NOMO-1 (cell line): Measurements from ENCODE around the gene TMPRSS11B.
"Not testable (repeated sequence)": the region's sequence is repeated elsewhere in the genome, so short reads cannot be mapped to it uniquely, and the experiment has no call there.

Experiments used
- DNase-seq, 2 experiments: peaks; one replicate each; lab custom pipeline; 2025; ENCODE audit not compliant: unreplicated experiment in 2 of 2; lab: John Stamatoyannopoulos, UW

The TMPRSS11B gene, protein sequence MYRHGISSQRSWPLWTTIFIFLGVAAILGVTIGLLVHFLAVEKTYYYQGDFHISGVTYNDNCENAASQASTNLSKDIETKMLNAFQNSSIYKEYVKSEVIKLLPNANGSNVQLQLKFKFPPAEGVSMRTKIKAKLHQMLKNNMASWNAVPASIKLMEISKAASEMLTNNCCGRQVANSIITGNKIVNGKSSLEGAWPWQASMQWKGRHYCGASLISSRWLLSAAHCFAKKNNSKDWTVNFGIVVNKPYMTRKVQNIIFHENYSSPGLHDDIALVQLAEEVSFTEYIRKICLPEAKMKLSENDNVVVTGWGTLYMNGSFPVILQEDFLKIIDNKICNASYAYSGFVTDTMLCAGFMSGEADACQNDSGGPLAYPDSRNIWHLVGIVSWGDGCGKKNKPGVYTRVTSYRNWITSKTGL

DNA sequence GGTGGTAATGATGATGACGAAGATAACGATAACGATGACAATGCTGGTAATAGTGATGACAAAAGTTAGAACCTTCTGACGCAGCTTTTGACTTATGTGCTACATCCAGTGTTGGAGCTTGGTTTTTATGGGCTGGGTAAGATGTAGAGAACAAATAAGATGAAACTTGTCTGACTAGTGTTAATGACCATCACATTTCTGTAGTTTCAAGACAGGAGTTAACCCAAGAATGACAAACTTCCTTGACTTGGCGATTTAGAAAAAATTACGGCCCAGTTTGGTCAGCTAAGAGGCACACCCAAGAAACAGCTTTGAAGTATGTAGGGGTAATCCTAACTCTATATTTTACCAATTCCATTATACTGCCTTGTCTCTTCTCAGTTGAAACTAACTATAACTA is at the start of gene TMPRSS11B:
Gene TMPRSS11B, minus strand, starts transcription at position 101 of the 400 bp plus-strand sequence. CDS start 136 bp downstream, outside the sequence.
- no peak for DNase-seq

GRCh38 chr4:68291256-68291655 is 45.8 kb upstream of the TMPRSS11B start:
- DNase-seq: no peak

DNA sequence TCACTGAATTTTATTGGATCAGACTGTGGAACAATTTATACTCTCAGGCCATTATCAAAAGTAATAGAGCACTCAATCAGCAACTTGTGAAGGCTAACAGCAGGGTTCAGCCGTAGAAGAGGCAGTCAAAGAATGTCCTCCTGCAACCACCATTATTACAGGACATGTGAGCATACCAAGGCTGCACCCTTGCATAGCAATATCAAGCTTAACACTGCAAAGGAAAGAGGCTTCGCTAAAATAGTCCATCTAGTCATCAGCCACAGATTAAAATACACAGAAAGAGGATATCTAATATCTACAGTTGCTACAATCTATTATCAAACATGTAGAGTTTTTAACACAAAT is 42.9 kb upstream of the TMPRSS11B start:
- no peak for DNase-seq

- no peak for DNase-seq
Observed at GRCh38 chr4:68287704-68288392, 42.4 kb upstream of the TMPRSS11B start.

DNA sequence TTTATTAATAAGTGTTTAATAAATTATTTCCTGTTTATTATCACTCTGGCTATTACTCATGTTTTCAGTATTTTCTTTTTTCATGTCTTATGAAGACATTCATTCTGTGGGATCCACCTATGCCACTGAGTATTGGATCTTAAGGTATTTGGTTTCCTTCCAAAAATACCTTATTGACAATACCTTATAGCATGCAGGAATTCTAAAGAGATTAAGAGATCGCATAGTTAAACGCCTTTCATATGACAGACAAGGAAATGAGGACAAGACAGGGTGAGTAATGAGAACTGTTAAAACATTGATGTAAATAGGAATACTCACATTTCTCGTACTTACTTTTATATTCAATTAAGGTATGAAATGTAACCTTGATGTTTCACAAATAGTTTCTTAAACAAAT is 38.2 kb upstream of the TMPRSS11B start:
- DNase-seq: no peak

DNA sequence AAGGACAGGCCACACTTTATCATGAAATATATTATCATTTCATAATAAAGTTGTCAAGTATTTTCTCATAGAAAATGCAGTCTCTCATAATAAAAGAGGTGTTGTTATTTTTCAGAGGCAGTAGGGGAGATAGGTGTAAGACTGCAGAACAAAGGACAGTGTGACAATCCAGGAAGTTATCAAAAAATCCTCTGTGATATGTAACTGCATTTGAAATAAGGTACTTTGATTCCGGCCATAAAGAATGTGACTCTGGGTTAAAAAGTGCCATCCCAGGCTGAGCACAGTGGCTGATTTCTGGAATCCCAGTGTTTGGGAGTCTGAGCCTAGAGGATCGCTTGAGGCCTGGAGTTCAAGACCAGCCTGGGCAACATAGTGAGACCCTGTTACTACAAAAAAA is 37.6 kb upstream of the TMPRSS11B start:
- DNase-seq: no peak

DNA sequence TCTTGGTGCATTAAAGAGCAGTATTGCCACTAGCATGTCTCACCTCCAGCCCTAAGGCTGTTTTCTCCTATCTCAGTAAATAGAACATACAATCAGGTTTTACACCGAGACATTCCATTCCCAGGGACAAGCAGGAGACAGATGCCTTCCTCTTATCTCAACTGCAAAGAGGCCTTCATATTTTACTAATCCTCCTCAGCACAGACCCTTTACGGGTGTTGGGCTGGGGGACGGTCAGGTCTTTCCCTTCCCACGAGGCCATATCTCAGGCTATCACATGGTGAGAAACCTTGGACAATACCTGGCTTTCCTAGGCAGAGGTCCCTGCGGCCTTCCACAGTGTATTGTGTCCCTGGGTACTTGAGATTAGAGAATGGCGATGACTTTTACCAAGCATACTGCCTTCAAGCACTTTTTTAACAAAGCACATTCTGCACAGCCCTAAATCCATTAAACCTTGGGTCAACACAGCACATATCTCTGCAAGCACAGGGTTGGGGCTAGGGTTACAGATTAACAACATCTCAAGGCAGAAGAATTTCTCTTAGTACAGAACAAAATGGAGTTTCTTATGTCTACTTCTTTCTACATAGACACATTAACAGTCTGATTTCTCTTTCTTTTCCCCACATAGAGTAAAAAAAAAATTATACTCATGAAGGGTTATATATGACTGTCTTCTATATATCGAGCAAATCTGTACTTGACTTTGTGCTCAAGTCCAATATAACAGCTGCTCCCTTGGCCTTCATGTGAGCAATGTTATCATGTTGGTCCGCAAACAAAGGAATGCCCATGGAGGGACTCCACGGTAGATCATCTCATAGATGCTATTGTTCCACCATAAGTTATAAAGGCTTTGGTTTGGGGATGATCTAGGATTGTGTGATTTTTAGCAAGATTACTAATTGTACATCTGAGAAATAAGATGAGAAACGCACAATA is 36.6 kb upstream of the TMPRSS11B start:
- DNase-seq: not testable (repeated sequence)

- DNase-seq: no peak
Observed at GRCh38 chr4:68278029-68278428, 32.5 kb upstream of the TMPRSS11B start.

- DNase-seq: no peak
Observed at GRCh38 chr4:68277627-68278026, 32.1 kb upstream of the TMPRSS11B start.

DNA sequence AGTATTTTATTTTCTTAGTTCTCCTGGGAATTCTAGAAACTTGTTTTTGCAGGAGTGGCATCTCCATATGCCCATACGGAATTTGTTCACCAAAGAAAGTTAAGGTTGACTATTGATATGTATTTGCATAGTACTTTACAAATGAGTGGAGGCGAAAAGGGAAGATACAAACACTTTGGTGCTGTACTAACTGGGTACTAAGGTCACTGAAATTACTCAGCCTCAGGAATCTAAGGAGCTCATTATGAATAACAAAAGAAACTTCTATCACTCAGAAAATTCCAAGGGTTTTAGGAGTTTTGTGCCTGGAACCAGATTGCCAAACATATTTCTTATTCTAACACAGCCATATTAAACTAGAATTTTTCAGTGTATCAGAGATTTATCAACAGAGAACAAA is 27.4 kb upstream of the TMPRSS11B start:
- no peak for DNase-seq

GRCh38 chr4:68272380-68272779 is 26.9 kb upstream of the TMPRSS11B start:
- DNase-seq: no peak

DNA sequence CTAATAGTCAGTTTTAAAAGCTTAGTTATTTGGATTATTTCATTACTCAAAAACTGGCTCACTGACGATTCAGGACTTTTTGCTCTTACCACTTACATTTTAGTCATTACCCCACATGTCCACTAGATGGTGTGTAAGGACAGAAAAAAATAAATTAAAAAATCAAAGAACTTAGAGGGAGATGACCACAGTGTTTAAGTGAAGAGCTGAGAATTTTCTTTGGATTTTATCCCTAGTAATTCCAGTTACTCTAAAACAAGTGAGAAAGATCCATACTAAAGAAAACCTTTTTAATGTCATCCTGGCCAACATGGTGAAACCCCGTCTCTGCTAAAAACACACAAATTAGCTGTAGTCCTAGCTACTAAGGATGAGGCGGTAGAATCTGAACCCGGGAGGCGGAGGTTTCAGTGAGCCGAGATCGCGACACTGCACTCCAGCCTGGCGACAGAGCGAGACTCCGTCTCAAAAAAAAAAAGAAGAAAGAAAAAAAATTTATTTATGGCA is 26.4 kb upstream of the TMPRSS11B start:
- peak; percentile 5 to 17 for DNase-seq

GRCh38 chr4:68267433-68267944 is 22.0 kb upstream of the TMPRSS11B start:
- no peak for DNase-seq

DNA sequence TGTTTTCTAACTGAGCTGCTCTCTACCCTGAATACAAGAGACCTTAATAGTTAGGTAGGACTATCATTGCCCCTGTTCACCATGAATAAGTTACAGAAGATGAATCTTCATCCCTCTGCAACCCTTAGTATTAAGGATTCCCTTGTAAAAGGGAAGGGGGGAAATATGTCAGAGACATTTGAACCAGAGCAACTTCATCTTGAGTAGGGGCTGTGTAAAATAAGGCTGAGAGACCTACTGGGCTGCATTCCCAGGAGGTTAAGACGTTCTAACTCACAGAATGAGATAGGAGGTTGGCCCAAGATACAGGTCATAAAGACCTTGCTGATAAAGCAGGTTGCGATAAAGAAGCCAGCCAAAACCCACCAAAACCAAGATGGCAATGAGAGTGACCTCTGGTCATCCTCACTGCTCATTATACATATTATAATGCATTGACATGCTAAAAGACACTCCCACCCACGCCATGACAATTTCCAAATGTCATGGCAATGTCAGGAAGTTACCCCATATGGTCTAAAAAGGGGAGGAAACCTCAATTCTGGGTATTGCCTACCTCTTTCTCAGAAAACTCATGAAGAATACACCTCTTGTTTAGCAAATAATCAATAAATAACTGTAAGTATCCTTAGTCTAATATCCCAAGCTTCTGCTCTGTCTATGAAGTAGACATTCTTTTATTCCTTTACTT is 19.5 kb upstream of the TMPRSS11B start:
- DNase-seq: no peak

DNA sequence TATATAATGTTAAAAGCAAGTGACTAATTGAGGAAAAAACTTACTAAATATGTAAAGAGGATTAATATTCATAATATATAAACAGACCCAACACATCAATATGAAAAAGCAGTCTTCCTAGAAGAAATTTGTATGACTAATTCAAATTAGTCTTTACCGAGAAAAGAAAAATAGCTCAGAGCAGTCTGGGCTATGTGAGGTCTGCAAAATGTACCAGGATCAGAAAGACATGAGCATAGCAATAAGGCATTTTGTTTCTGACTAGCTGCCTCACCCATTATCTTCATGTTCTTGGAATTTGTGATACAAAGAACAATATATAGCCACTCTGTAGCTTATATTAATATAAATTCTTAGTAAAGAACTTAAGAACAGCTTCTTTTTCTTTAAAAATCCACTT is 13.7 kb upstream of the TMPRSS11B start:
- DNase-seq: no peak

DNA sequence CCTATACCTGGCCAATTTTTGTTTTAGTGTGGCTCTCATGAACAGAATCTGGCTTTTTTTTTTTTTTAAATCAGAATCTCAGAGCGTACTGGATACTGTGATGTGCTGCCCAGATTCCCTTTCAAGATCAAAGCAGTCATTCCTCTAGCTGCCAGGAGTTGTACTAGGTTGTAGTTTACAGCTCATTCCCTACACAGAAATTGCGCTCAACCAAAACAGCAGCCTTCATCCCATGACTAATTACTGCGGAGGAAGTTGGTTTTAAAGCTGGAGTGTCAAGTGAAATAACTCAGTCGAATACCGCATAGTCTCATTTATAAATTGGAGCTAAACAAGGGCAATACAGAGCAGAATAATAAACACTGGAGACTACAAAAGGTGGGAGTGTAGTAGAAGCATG is 12.2 kb upstream of the TMPRSS11B start:
- no peak for DNase-seq

- DNase-seq: no peak
Observed at GRCh38 chr4:68256284-68256683, 10.8 kb upstream of the TMPRSS11B start.

- DNase-seq: no peak
Observed at GRCh38 chr4:68250151-68250930, 4.8 kb upstream of the TMPRSS11B start.

DNA sequence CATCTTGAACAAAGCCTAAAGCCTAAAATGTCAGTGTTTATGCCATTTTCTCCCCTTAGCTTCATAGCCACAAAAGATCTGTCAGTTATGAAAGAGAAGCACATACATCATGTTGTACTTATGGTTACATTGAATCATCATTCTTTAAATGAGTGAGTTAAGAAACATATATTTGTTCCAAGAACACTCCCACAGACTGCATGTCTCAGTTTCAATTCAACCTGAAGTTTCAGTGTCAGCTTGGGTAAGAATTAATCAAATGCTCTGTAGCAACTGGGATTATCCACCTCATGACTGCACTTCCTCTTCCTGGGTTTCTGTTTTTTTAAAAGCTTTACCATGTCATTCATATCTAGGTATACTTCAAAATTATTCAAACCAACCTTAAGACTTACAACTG is 3.9 kb upstream of the TMPRSS11B start:
- peak in 1 of 2 experiments; percentile 12 for DNase-seq
